GM13977 (cell line): Measurements from ENCODE around the gene PGGHG.

Experiments
- DNase-seq: peaks from one replicate; pipeline ENCODE4 v3.0.0; 2012; ENCODE audit warnings: low spot score
- CTCF ChIP-seq: IDR thresholded peaks from 2 replicates; pipeline ENCODE4 v1.5.1; 2012; ENCODE audit warnings: mild to moderate bottlenecking, control low read depth; ENCODE audit not compliant: insufficient read depth; ENCODE audit errors: extremely low read depth, missing control alignments
- in situ Hi-C: fragments of 300-500 bp; cut with MboI; formaldehyde crosslinking; loops from one replicate; pipeline ENCODE4 v1.12.0; 2022; ENCODE audit warnings: low sequenced_read_pairs, low pct_unique_long_range_greater_than_20kb, mixed read lengths, inconsistent platforms; ENCODE audit not compliant: unreplicated experiment

PGGHG gene

DNA sequence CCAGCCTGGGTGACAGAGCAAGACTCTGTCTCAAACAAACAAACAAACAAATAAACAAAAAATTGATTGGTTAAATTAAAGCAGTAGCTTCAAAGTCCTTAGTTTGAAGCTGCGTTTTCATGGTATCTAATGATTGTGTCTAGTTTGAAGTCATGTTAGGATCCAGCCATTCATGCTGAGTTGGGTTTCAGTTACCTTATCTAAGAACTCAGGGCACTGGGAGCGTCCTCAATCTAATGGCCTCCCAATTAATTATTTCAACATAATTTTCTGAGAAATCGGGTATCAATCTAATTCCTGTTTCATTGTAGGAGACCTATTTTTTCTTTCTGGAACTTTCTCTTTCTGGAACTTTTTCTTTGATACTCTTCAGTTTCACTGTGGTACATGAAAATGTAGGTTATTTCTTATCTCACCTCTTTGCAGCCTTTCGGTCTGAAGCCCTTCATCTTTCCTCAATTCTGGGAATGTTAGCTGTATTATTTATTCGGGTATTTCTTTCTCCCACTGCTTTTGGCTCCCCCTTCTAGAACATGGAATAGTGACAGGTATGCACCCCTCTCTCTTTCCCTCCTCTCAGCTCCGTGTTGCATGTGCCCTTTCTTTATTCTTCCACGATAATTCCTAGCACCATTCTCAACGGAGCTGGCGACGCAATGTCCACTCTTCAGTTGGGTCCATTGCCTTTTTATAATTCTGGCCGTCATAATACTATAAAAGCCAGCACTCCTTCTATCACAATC lies 56.1 kb downstream of the PGGHG start:
- TF ChIP-seq CTCF, result no peak
- in situ Hi-C loops, result no loop called here
- DNase-seq, result no peak
